H1 (cell line): ENCODE results near the gene GAGE12J. TPM values are rescaled to one million over a fixed set of nuclear protein-coding genes. Genes with fewer than 3 reads are reported as not detected.
A peak's percentile ranks its signal among the peaks of the same experiment; 100 is the strongest.

Experiments
- ASH2L ChIP-seq: fragments of 200-600, 300-600 bp; sonication (generic); IDR thresholded peaks from one replicate; pipeline ENCODE4 v1.7.1; 2017; ENCODE audit warnings: low read length
- BRCA1 ChIP-seq: IDR thresholded peaks from 2 replicates; pipeline ENCODE4 v1.6.1; 2012; ENCODE audit warnings: low read depth, low read length, improper control_type of control experiment
- CEBPB ChIP-seq: IDR thresholded peaks from 2 replicates; pipeline ENCODE4 v1.6.1; 2012; ENCODE audit warnings: low read depth, low read length
- CHD1 ChIP-seq: IDR thresholded peaks from 2 replicates; pipeline ENCODE4 v1.6.1; 2012; ENCODE audit warnings: low read depth, low read length, improper control_type of control experiment
- SAP30 ChIP-seq: fragments of 300-600 bp; sonication (generic); IDR thresholded peaks from 2 replicates; pipeline ENCODE4 v1.7.1; 2012; ENCODE audit warnings: low read length, moderate library complexity, mild to moderate bottlenecking, inconsistent platforms; ENCODE audit not compliant: insufficient read depth, insufficient replicate concordance
- SP1 ChIP-seq: IDR thresholded peaks from 2 replicates; pipeline ENCODE4 v1.6.1; 2011; ENCODE audit warnings: low read depth, low read length
- TBP ChIP-seq: IDR thresholded peaks from 2 replicates; pipeline ENCODE4 v1.6.1; 2011; ENCODE audit warnings: low read depth, low read length, improper control_type of control experiment
- TEAD4 ChIP-seq: IDR thresholded peaks from 2 replicates; pipeline ENCODE4 v1.6.1; 2012; ENCODE audit warnings: low read depth, low read length, inconsistent platforms, mixed read lengths
- polyA plus RNA-seq, 7 experiments: library from polyadenylated mRNA; depleted of rRNA in 3 of 7; stranded (reverse) in 5 of 7; unstranded in 2 of 7; fragments of >200 nt in 5 of 7; fragments of 200-250 nt in 2 of 7; gene quantifications; 1 replicate in 5 of 7; 2 replicates in 1 of 7; 4 replicates in 1 of 7; pipeline versions ENCODE4 v1.2.1 to v1.2.3, GENCODE V29; 2011 to 2013; ENCODE audit warnings: missing spikeins in 2 of 7, mixed read lengths in 2 of 7
- total RNA-seq: library from RNA; stranded (reverse); fragmentation: NEBNext Ultra II Directional; extraction: Animal tissue kit (Norgen Biotek cat#: 25700); gene quantifications from 2 replicates; pipeline ENCODE4 v1.2.1, GENCODE V29; 2021

Gene GAGE12J
- total and polyA plus RNA-seq, 2 of the 8 experiments (the other 6 are each of a cell fraction or from before 2014, with no cell fraction given) = not detected

DNA sequence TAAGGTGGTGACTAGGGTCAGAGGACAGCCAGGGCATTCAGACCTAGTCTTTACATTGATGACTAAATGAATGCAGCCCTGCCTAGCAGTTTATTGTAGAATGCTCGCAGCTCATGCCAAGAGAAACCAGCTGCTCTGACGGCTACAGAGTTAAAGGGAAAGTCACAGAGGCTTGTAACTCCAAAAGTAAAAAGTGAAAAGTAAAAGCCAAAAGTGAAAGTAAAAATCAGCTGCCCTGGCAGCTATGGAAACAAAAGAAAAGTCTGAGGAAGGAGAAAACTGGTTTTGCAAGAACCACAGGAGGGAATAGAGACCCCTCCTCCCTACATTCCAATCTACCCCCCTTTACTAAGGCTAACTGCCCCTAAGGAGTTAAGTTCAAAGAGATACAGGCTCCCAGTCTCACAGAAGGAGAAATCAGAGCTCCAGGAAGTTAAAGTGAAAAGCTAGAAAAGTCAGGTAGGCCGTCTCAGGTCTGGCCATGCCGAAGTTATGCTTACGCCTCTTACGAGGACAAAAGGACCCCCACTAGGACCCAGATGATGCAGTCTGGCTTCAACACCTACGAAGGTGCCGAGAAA is 12.3 kb upstream of the GAGE12J start (continued):
- TF ChIP-seq TBP (no peak), TEAD4 (peak; percentile 44; the same call in 1 of the 2 replicates), ASH2L (peak; percentile 96), SAP30 (no peak), CHD1 (no peak), CEBPB (0 out of 2 replicates have a peak, but pooled peaks have one; percentile 17), SP1 (peak; percentile 86), BRCA1 (no peak)
